ENCODE data around the gene AGTPBP1. TPM values are rescaled to one million over a fixed set of nuclear protein-coding genes. Genes with fewer than 3 reads are reported as not detected.

AGTPBP1 gene
- total RNA-seq, 1 donor from 2014 or later = 47.0 TPM

DNA sequence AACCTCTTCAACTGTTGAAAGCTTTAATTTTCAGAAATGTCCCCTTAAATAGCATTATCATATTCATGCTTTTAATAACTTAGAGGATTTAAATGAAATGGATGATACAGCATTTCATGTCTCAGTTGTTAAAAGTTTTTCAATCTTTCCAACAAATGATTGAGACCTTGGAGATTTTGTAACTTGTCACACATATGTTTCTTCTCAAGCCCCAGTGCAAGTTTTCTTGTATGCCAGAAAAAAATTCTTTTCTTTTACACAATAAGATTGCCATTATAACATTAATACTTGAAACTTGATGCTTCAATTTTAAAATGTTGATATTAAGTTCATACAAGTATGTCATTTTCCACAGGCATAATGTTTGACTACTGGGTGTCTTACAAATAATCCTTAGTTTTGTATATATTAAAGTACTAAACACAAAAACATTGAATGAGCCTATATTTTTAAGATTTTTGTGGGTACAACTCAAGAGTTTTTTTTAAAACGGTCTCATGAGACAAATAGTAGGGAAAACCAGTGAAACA lies 124.5 kb downstream of the AGTPBP1 start:
- Histone ChIP-seq H3K9me3 (no peaks in the 10 kb centered on the region), H3K4me1 (no peaks in the 10 kb centered on the region), H3K27me3 (ENCODE audit: low read depth) (no peaks in the 10 kb centered on the region), H3K4me3 (no peak overlapping the region), H3K27ac (no peak overlapping the region), H3K36me3 (no peaks in the 10 kb centered on the region)
- intact Hi-C loops (cut with DNase I) = no loop called here
- TF ChIP-seq, protein P1, sequence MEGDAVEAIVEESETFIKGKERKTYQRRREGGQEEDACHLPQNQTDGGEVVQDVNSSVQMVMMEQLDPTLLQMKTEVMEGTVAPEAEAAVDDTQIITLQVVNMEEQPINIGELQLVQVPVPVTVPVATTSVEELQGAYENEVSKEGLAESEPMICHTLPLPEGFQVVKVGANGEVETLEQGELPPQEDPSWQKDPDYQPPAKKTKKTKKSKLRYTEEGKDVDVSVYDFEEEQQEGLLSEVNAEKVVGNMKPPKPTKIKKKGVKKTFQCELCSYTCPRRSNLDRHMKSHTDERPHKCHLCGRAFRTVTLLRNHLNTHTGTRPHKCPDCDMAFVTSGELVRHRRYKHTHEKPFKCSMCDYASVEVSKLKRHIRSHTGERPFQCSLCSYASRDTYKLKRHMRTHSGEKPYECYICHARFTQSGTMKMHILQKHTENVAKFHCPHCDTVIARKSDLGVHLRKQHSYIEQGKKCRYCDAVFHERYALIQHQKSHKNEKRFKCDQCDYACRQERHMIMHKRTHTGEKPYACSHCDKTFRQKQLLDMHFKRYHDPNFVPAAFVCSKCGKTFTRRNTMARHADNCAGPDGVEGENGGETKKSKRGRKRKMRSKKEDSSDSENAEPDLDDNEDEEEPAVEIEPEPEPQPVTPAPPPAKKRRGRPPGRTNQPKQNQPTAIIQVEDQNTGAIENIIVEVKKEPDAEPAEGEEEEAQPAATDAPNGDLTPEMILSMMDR (IDR thresholded peaks at IDR 0.05) = no peak
- DNase-seq (no peak), ATAC-seq (no peak)

DNA sequence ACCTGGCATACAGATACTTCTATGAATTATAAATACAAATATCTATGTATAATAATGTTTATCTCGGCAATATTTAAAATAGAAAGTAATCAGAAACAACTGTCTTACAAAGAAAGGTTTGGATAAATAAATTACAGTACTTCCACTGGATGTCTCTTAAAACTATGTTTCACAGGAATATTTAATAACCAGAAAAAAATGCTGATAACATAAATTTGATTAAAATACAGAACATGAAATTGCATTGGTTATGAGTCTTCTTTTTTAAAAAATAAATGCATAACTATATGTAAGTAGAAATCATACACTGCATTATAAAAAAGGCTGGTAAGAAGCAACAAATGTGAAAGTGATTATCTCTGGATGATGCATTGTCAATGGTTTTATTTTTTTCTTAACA lies 126.0 kb downstream of the AGTPBP1 start:
- Histone ChIP-seq H3K27ac (no peak overlapping the region), H3K9me3 (no peaks in the 10 kb centered on the region), H3K4me1 (no peaks in the 10 kb centered on the region), H3K27me3 (ENCODE audit: low read depth) (no peaks in the 10 kb centered on the region), H3K36me3 (no peaks in the 10 kb centered on the region), H3K4me3 (no peak overlapping the region)
- TF ChIP-seq, protein P1 (IDR thresholded peaks at IDR 0.05) = no peak
- intact Hi-C loops (cut with DNase I) = no loop called here
- no peak for DNase-seq
- no peak for ATAC-seq

DNA sequence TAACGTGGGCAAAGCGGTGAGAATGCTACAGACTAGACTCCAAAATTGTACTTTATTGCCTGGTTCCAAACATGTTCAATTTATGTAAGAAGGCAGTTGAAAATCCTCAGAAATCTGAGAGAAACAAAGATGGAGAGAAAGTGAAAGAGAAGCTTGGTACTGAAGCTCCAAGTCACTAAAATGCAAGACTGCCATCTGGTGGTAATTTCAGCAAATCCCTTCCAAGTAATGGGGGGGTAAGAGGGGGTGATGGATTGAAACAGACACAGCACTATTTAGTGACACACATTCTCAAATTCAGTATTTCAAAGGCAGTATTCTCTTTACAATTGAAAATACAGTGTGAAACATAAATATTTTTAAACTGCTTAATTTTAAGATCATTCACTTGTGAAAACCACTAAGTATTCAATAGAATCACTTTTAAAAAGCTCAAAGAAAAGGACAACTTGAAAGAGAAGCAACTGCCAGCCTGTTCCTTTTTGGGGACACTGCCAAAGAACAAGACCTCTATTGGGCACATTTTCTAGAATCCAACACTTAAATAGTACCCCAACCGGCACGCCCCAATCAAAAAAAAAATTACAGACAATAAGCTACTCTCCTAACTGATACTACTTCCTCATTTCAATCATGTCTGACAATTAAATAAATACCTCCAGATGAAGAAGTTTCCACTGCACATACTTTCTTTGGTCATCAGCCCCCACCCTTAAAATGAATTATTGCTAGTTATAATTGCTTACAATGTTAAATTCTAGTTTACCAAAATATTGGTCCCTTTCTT lies 131.5 kb downstream of the AGTPBP1 start:
- Histone ChIP-seq H3K27ac (no peak overlapping the region), H3K27me3 (ENCODE audit: low read depth) (no peaks in the 10 kb centered on the region), H3K9me3 (no peaks in the 10 kb centered on the region), H3K36me3 (no peaks in the 10 kb centered on the region), H3K4me3 (peak overlapping the region; percentile 23), H3K4me1 (peaks cover 5% of the 10 kb centered on the region)
- intact Hi-C loops (cut with DNase I) = no loop called here
- TF ChIP-seq, protein P1 (IDR thresholded peaks at IDR 0.05) = peak; percentile 78
- ATAC-seq (peak; percentile 77 to 87), DNase-seq (no peak)

DNA sequence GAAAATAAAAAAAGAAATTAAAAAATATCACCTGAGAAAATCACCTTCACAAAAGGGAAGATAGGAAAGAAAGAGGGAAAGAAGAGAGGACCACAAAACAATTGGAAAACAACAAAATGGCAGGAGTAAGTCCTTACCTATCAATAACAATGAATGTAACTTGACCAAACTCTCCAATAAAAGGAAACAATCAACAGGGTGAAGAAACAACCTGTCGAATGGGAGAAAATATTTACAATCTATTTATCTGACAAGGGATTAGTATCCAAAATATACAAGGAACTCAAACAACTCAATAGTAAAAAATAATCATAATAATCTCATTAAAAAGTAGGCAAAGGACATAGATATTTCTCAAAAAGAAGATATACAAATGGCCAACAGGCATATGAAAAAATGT lies 135.8 kb downstream of the AGTPBP1 start:
- no peaks in the 10 kb centered on the region for H3K27me3 ChIP-seq (ENCODE audit: low read depth)
- TF ChIP-seq, protein P1 (IDR thresholded peaks at IDR 0.05) = no peak
- H3K27ac ChIP-seq = no peak overlapping the region
- intact Hi-C loops (cut with DNase I) = no loop called here
- no peaks in the 10 kb centered on the region for H3K9me3 ChIP-seq
- H3K4me1 ChIP-seq = peaks cover 5% of the 10 kb centered on the region
- ATAC-seq = no peak
- DNase-seq = no peak
- no peak overlapping the region for H3K4me3 ChIP-seq
- peaks cover 11% of the 10 kb centered on the region for H3K36me3 ChIP-seq

DNA sequence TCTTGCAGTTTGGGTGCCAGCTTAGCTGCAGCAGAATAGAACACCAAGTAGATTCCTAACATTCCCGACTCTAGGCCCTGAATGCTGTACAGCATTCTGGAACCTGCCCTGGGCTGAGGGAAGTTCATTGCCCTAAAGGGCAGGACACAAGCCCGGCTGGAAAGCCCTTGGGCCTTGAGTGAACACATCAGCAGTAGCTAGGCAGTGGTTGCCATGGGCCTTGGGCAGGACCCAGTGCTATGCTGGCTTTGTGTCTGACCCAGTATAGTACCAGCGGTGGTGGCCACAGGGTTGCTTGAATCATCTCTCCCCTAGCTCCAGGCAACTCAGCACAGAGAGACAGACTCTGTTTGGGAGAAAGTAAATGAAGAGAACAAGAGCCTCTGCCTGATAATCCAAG lies 137.8 kb downstream of the AGTPBP1 start:
- DNase-seq (no peak), ATAC-seq (peak in 1 of 2 donors; percentile 25)
- H3K4me1 ChIP-seq = no peaks in the 10 kb centered on the region
- H3K27ac ChIP-seq = no peak overlapping the region
- H3K36me3 ChIP-seq = peaks cover 11% of the 10 kb centered on the region
- intact Hi-C loops (cut with DNase I) = no loop called here
- H3K4me3 ChIP-seq = no peak overlapping the region
- no peaks in the 10 kb centered on the region for H3K27me3 ChIP-seq (ENCODE audit: low read depth)
- no peaks in the 10 kb centered on the region for H3K9me3 ChIP-seq
- TF ChIP-seq, protein P1 (IDR thresholded peaks at IDR 0.05) = no peak

Measured in lower lobe of right lung (tissue), 2 donors.